Natural killer cell (primary cell): ENCODE measurements around the gene HOXB6. TPM values are rescaled to one million over a fixed set of nuclear protein-coding genes. Genes with fewer than 3 reads are reported as not detected.

ENCODE experiments used
- ATAC-seq, 3 donors: fragments of 150-1000 bp in 2 of 3; fragments of 200-7000 bp in 1 of 3; cut with Tn5 transposase; 1 replicate in 1 of 3; 2 replicates in 2 of 3; pipeline ENCODE4 v1.10.0; 2021; ENCODE audit warnings: mild to moderate bottlenecking in 2 of 3, moderate library complexity in 2 of 3
- DNase-seq, 2 donors: peaks; one replicate each; pipeline versions ENCODE4 v3.0.0 to v3.0.0-alpha.2; 2013 to 2021; ENCODE audit warnings: mixed read lengths in 1 of 2
- H3K27ac ChIP-seq: one replicate; pipeline ENCODE4 v1.5.1; 2013; ENCODE audit warnings: mild to moderate bottlenecking, low read length
- H3K27me3 ChIP-seq: one replicate; pipeline ENCODE4 v1.6.1; 2013; ENCODE audit warnings: low read length; ENCODE audit not compliant: control insufficient read depth, insufficient read depth
- H3K36me3 ChIP-seq: one replicate; pipeline ENCODE4 v1.6.1; 2013; ENCODE audit warnings: low read length; ENCODE audit not compliant: control insufficient read depth, insufficient read depth
- H3K4me1 ChIP-seq: one replicate; pipeline ENCODE4 v1.6.1; 2013; ENCODE audit warnings: low read length; ENCODE audit not compliant: control insufficient read depth, insufficient read depth
- H3K4me3 ChIP-seq: one replicate; pipeline ENCODE4 v1.5.1; 2013; ENCODE audit warnings: low read length
- H3K9me3 ChIP-seq: one replicate; pipeline ENCODE4 v1.6.1; 2013; ENCODE audit warnings: low read length; ENCODE audit not compliant: control insufficient read depth, insufficient read depth
- H3K27ac Mint-ChIP-seq, 2 donors: one replicate each; pipeline ENCODE4 v1.8.0; 2022; ENCODE audit warnings: mild to moderate bottlenecking in 2 of 2, mixed read lengths in 2 of 2, moderate library complexity in 1 of 2
- H3K27me3 Mint-ChIP-seq, 2 donors: one replicate each; pipeline ENCODE4 v1.8.0; 2022; ENCODE audit warnings: low read depth in 2 of 2, mixed read lengths in 2 of 2
- H3K36me3 Mint-ChIP-seq: one replicate; pipeline ENCODE4 v1.8.0; 2022; ENCODE audit warnings: mixed read lengths
- H3K4me1 Mint-ChIP-seq, 2 donors: one replicate each; pipeline ENCODE4 v1.8.0; 2022; ENCODE audit warnings: mixed read lengths in 2 of 2
- H3K4me3 Mint-ChIP-seq: one replicate; pipeline ENCODE4 v1.8.0; 2022; ENCODE audit warnings: mild to moderate bottlenecking, moderate library complexity, mixed read lengths
- H3K9me3 Mint-ChIP-seq, 2 donors: one replicate each; pipeline ENCODE4 v1.8.0; 2022; ENCODE audit warnings: mixed read lengths in 2 of 2
- CTCF ChIP-seq: fragments of 200-600 bp; IDR thresholded peaks from one replicate; pipeline ENCODE4 v1.8.0; 2022; ENCODE audit warnings: antibody characterized with exemption
- WGBS: methylation state at CpG from one replicate; pipeline ENCODE4 v1.1.7; 2013; ENCODE audit warnings: missing lambda C conversion rate; ENCODE audit not compliant: insufficient coverage; 5-methylcytosine and 5-hydroxymethylcytosine counted together
- intact Hi-C: fragments of 100-400 bp; cut with micrococcal nuclease; formaldehyde crosslinking; loops from one replicate; pipeline ENCODE4 v1.14.2; 2022
- total RNA-seq, 4 donors: library from RNA; stranded (reverse); fragments of 120-200 nt in 1 of 4; gene quantifications; one replicate each; pipeline versions ENCODE4 v1.2.3 to v1.2.4, GENCODE V29; 2013 to 2022

Gene HOXB6
- total RNA-seq, 3 donors from 2014 or later (not counting 1 experiment from before 2014, with no cell fraction given) = not detected

DNA sequence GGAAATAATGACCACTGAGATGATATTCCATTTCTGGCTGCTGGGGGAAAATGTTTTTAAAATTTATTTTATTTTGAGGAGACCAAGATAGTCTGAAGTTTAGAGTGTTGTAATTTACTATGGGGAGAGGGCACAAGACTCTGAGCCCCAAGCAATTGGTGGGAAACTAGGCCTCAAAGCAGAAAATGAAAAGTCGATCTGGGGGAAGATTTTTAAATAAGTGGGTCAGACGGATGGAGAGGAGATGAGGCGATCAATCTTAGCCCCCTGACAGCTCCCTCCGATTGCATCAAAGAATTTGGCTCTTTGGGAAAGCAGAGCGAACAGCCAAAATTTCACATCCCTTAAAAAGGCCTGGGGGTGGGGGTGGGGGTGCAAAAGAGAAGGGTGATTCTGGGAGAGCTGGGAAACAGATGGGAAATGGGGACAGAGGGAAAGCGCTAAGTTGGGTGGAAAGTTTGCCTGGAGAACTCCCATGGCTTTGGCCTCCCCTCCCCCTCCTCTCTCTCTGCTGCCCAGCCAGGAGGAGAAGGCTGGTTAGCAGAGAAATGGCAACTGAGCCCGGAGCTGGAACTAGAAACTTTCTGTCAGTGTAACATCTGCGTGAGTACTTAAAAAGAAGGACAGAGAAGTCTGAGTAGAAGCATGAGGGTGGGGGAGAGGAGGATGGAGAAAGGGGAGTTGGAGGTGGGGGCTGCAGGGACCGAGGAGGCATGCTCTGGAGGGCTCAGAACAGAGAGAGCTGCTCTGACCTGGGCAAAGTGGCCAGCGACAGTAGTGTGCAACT lies 58.5 kb downstream of the HOXB6 start:
- intact Hi-C loops = no loop called here
- H3K4me3 ChIP-seq = no peak overlapping the region
- peak overlapping the region; percentile 94 to 99 for H3K27ac Mint-ChIP-seq
- no peak for TF ChIP-seq CTCF
- peaks cover 7% of the 10 kb centered on the region for H3K36me3 Mint-ChIP-seq
- peaks cover 55% of the 10 kb centered on the region for H3K4me1 ChIP-seq
- H3K27me3 ChIP-seq = no peaks in the 10 kb centered on the region
- peaks cover 60 to 63% of the 10 kb centered on the region in 2 donors for H3K4me1 Mint-ChIP-seq
- no peaks in the 10 kb centered on the region for H3K9me3 ChIP-seq
- peak overlapping the region; percentile 37 for H3K27ac ChIP-seq
- H3K9me3 Mint-ChIP-seq = no peaks in the 10 kb centered on the region
- no peak for DNase-seq
- peaks cover 0 to 17% of the 10 kb centered on the region in 2 donors for H3K27me3 Mint-ChIP-seq
- peaks cover 2% of the 10 kb centered on the region for H3K36me3 ChIP-seq
- ATAC-seq = no peak
- WGBS = 68% methylated on average over 9 of the region's 10 CpGs
- H3K4me3 Mint-ChIP-seq = peak overlapping the region; percentile 99

Other genes with a start within 250 kb of the HOXB6 start
- 100 to 1,000 TPM; 168 to 227 (median 190) TPM for gene SKAP1, start 174.8 kb downstream of the HOXB6 start, total RNA-seq
- gene HOXB1, start 74.0 kb downstream of the HOXB6 start, total RNA-seq = not detected
- gene HOXB2, start 59.9 kb downstream of the HOXB6 start, total RNA-seq = 10 to 100 TPM; 21.6 to 30.5 (median 24.7) TPM
- gene HOXB4, start 26.6 kb downstream of the HOXB6 start, total RNA-seq = 1 to 10 TPM; 3.5 to 6.7 (median 5.7) TPM
- 10 to 100 TPM in 2 of 3 donors, 1 to 10 TPM in 1; 7.9 to 15.6 (median 15.3) TPM for gene HOXB3, start 14.7 kb downstream of the HOXB6 start, total RNA-seq
- not detected for gene HOXB5, start 11.2 kb downstream of the HOXB6 start, total RNA-seq
- 1 to 10 TPM in 1 of 3 donors, under 1 TPM in 2; 0.45 to 1.4 (median 0.97) TPM for gene HOXB7, start 6.0 kb upstream of the HOXB6 start, total RNA-seq
- not detected for gene HOXB8, start 10.3 kb upstream of the HOXB6 start, total RNA-seq
- gene HOXB9, start 21.4 kb upstream of the HOXB6 start, total RNA-seq = 1 to 10 TPM in 1 of 3 donors, under 1 TPM in 2; 0.12 to 1.0 (median 0.18) TPM
- gene PRAC1, start 117.5 kb upstream of the HOXB6 start, total RNA-seq = not detected
- gene PRAC2, start 118.2 kb upstream of the HOXB6 start, total RNA-seq = not detected
- gene HOXB13, start 123.8 kb upstream of the HOXB6 start, total RNA-seq = not detected
- not detected for gene TTLL6, start 212.2 kb upstream of the HOXB6 start, total RNA-seq
- gene CALCOCO2, start 226.0 kb upstream of the HOXB6 start, total RNA-seq = 100 to 1,000 TPM; 175 to 188 (median 179) TPM